ENCODE data around the gene MGARP.

The MGARP gene

DNA sequence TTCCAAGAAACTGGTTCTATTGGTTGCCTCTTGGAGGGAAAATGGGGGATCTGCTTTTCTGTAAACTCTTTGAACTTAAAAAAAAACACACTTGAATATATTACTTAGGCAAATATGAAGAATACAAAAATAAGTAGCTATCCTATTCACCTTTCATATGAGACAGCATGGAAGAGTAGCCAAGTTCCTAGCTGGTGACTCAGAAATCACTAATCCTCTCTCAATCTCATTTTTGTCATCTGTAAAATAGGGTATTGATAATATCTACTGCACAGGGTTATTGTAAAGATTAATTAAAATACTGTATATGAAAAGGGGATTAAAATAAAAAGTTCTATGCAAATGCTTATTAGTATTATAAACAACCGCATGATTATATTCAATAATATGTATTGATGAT, 12.7 kb downstream of the MGARP start:
- Histone ChIP-seq H4K20me1 (ENCODE audit: low read depth, low read length) (no peaks in the 10 kb centered on the region), H3F3A (ENCODE audit: insufficient read depth) (no peaks in the 10 kb centered on the region), H3K9ac (ENCODE audit: low read length) (peak overlapping the region; percentile 57; the same call in 1 of the 2 replicates), H3K79me2 (ENCODE audit: insufficient read depth, low read length) (no peaks in the 10 kb centered on the region), H2AFZ (ENCODE audit: low read depth, low read length, severe bottlenecking) (peak overlapping the region; percentile 95), H3K4me2 (ENCODE audit: low read depth, low read length, poor library complexity, severe bottlenecking) (peak overlapping the region; percentile 75), H3K9me3 (ENCODE audit: insufficient read depth, low read length) (no peaks in the 10 kb centered on the region), H3K27me3 (ENCODE audit: low read length) (no peaks in the 10 kb centered on the region), H3K27ac (ENCODE audit: low read depth, low read length) (peak overlapping the region; percentile 78), H3K36me3 (ENCODE audit: low read length) (no peaks in the 10 kb centered on the region), H3K4me3 (ENCODE audit: insufficient read depth, low read length, poor library complexity, severe bottlenecking) (peak overlapping the region; percentile 52), H3K9me2 (replicated peaks; ENCODE audit: insufficient read depth, low read length) (no peaks in the 10 kb centered on the region)
- TF ChIP-seq, protein P1, sequence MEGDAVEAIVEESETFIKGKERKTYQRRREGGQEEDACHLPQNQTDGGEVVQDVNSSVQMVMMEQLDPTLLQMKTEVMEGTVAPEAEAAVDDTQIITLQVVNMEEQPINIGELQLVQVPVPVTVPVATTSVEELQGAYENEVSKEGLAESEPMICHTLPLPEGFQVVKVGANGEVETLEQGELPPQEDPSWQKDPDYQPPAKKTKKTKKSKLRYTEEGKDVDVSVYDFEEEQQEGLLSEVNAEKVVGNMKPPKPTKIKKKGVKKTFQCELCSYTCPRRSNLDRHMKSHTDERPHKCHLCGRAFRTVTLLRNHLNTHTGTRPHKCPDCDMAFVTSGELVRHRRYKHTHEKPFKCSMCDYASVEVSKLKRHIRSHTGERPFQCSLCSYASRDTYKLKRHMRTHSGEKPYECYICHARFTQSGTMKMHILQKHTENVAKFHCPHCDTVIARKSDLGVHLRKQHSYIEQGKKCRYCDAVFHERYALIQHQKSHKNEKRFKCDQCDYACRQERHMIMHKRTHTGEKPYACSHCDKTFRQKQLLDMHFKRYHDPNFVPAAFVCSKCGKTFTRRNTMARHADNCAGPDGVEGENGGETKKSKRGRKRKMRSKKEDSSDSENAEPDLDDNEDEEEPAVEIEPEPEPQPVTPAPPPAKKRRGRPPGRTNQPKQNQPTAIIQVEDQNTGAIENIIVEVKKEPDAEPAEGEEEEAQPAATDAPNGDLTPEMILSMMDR (IDR thresholded peaks at IDR 0.05; ENCODE audit: insufficient read depth, low read length, poor library complexity, severe bottlenecking): no peak
- TF ChIP-seq EZH2phosphoT487 (conservative IDR thresholded peaks at IDR 0.05; ENCODE audit: low read length): no peak

DNA sequence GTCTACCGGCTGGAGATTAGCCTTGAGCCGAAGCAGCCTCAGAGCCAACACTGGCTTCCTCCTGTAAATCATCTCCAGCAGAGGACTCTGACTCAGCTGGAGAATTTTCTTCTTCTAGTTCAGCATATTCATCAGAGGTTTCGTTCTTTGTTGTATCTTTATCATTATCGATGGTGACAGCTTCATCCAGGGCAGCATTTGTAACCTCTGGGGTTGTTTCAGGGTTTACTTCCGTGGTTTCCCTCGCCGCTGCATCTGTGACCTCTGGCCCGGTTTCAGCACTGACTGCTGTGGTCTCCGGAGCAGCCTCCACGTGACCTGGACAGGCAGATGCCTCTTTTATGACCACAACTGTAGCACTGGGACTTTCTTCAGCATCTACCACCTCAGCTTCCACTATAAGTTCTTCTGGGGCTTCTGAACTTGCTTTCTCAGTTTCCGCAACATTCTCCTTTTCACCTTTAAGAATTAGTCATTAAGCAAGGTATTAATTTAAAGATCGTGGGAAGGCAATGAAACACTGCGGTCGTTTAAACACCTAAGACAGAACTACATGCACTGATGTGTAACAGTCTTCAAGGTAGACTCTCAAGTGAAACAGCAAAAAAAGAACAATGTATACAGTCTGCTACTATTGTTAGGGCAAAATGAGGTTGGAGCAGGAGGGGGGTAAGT, 13.3 kb downstream of the MGARP start:
- Histone ChIP-seq H3K36me3 (ENCODE audit: low read length) (no peaks in the 10 kb centered on the region), H3K27ac (ENCODE audit: low read depth, low read length) (peak overlapping the region; percentile 78), H3F3A (ENCODE audit: insufficient read depth) (no peaks in the 10 kb centered on the region), H3K9me3 (ENCODE audit: insufficient read depth, low read length) (no peaks in the 10 kb centered on the region), H3K27me3 (ENCODE audit: low read length) (no peaks in the 10 kb centered on the region), H3K9ac (ENCODE audit: low read length) (peak overlapping the region; percentile 57), H3K4me2 (ENCODE audit: low read depth, low read length, poor library complexity, severe bottlenecking) (peak overlapping the region; percentile 75), H3K9me2 (replicated peaks; ENCODE audit: insufficient read depth, low read length) (no peaks in the 10 kb centered on the region), H3K4me3 (ENCODE audit: insufficient read depth, low read length, poor library complexity, severe bottlenecking) (peak overlapping the region; percentile 52), H3K79me2 (ENCODE audit: insufficient read depth, low read length) (no peaks in the 10 kb centered on the region), H2AFZ (ENCODE audit: low read depth, low read length, severe bottlenecking) (peak overlapping the region; percentile 95), H4K20me1 (ENCODE audit: low read depth, low read length) (no peaks in the 10 kb centered on the region)
- TF ChIP-seq EZH2phosphoT487 (conservative IDR thresholded peaks at IDR 0.05; ENCODE audit: low read length): no peak
- TF ChIP-seq, protein P1 (IDR thresholded peaks at IDR 0.05; ENCODE audit: insufficient read depth, low read length, poor library complexity, severe bottlenecking): no peak

DNA sequence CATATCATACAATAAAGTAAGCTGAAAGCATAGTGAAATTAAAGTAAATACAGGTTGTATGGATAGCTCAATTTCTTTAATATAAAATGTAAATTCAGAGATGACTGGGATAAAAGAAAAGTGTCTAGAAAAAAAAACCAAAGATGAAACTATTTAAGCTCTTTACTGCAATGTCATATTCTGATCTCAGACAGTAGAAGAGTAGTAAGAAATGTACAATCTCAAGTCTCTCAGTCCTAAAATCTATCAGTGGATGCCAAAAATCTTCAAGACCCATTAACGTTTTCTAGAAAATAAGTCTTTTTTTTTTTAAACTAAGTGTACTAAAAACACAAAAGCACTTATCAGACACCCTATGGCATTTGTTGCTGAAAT, 13.8 kb downstream of the MGARP start:
- no peaks in the 10 kb centered on the region for H3K36me3 ChIP-seq (ENCODE audit: low read length)
- H3K4me2 ChIP-seq (ENCODE audit: low read depth, low read length, poor library complexity, severe bottlenecking): peak overlapping the region; percentile 75
- H3K27me3 ChIP-seq (ENCODE audit: low read length): no peaks in the 10 kb centered on the region
- peak overlapping the region; percentile 78 for H3K27ac ChIP-seq (ENCODE audit: low read depth, low read length)
- no peaks in the 10 kb centered on the region for H3K79me2 ChIP-seq (ENCODE audit: insufficient read depth, low read length)
- no peaks in the 10 kb centered on the region for H3F3A ChIP-seq (ENCODE audit: insufficient read depth)
- no peaks in the 10 kb centered on the region for H4K20me1 ChIP-seq (ENCODE audit: low read depth, low read length)
- H3K4me3 ChIP-seq (ENCODE audit: insufficient read depth, low read length, poor library complexity, severe bottlenecking): peak overlapping the region; percentile 52
- peak overlapping the region; percentile 57 for H3K9ac ChIP-seq (ENCODE audit: low read length)
- no peak for TF ChIP-seq EZH2phosphoT487 (conservative IDR thresholded peaks at IDR 0.05; ENCODE audit: low read length)
- TF ChIP-seq, protein P1 (IDR thresholded peaks at IDR 0.05; ENCODE audit: insufficient read depth, low read length, poor library complexity, severe bottlenecking): no peak
- H3K9me3 ChIP-seq (ENCODE audit: insufficient read depth, low read length): no peaks in the 10 kb centered on the region
- H2AFZ ChIP-seq (ENCODE audit: low read depth, low read length, severe bottlenecking): peak overlapping the region; percentile 95
- no peaks in the 10 kb centered on the region for H3K9me2 ChIP-seq (replicated peaks; ENCODE audit: insufficient read depth, low read length)

Data from SU-DHL-6 (cell line).